GM21619 (cell line): ENCODE data around the gene RRAGC.
"Not testable (repeated sequence)": the region's sequence is repeated elsewhere in the genome, so short reads cannot be mapped to it uniquely, and the experiment has no call there.

Source experiments
- ATAC-seq: cut with Tn5 transposase; IDR thresholded peaks from one replicate; pipeline ENCODE4 v1.9.1; 2021; ENCODE audit not compliant: unreplicated experiment

The RRAGC gene

DNA sequence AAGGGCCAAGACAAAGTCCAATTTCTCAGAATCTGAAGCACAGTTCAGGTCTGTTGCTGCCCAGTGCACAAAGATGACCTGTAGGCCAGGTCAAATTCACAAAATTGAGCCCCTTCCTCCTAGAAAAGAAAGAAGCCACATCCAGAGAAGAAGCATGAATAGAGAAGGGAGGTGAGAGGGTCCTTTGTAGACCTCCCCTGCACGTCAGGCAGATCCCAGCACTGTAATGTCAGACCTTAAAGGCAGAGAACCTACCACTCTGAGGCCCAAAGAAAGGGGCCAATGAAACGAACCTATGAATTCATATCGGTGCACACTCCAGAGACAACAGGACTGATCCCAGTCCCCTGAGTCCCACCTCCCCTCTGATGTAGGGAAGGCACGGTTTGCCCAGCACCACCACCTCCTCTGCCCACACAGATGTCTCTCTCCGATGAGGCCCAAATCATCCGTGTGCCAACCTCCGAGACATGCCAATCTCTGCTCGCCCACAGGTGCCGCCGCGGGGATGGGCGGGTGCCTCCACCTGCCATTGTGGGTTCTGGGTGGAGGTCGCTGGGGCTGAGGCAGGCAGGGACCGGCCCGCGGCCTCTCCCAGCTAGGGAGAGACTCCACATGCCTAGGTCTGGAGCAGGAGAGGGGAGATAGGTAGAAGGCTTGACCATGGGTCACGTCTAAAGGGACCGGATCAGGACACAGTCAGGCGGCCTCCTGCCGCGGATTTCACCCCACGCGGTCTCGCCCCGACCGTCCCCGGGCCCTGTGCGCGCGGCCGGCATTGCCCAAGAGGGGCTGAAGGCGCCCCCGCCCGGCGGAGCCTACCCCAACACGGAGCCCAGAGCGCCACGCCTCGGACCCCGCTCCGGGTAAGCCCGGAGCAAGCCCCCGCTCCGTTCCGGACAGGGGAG, 42.1 kb downstream of the RRAGC start:
- ATAC-seq: no peak

- peak; percentile 80 for ATAC-seq
These were observed 43.5 kb downstream of the RRAGC start for GRCh38 chr1:38815903-38816627.

DNA sequence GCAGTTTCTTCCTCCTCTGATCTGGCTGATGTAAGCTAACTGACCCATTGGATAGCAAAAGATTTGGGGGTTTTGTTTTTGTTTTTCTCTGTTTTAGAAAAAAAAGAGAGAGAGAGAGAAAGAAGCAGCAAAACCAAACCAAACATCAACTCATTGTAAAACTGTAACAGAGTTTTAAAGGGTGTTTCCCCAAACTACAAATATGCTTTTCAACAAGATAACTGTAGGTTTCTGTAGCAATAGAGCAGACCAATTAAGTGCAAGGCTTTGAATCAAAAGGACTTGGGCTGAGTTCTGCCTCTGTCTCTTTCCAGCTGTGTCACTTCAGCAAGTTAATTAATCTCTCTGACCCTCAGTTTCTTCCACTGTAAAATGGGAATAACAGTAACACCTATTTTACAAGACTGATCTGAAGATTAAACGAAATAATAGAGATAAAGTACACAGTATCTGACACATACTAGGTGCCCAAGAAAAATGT, 44.5 kb downstream of the RRAGC start:
- no peak for ATAC-seq

DNA sequence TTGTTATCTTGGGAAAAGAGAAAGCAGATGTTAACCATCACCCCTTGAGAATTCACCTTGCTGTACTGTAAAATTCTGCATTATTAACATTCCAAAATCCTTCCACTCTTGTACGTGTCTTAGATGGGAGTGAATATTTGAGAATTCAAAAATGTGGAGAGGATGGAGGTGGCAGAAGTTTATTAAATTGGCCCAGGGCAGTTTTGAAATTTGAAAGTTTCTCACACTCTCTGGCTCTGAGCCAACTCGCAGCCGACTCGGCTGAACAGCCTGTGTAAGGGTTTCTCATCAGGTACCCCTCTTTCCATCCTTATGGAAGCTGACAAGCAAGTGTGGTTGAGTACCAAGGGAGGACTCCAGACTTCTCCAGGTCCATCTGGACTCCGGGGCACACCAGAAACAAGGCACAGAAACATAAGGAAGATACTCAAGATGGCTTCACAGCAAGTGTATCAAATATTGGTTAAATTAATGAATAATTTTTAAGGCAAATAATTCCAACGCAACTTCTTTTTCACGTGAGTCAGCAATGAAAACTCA, 45.1 kb downstream of the RRAGC start:
- no peak for ATAC-seq

DNA sequence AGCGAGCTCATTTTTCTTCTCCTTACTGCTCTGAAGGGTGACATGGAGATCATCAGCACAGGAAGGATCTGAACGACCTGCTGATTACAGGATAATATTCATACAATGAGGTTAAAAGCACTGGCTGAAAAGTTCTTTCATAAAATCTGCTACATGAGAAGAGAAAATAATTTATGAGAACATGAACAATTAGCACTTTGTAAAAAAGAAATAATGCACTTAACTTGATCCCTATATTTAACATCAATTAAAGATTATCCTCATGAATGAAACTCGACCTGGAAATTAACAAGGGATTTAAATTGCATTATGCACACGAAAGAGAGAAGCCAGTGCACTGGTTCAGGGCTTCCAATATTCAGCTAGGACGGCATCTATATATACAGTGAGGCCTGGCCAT, 46.6 kb downstream of the RRAGC start:
- no peak for ATAC-seq

GRCh38 chr1:38811466-38811865, 48.1 kb downstream of the RRAGC start:
- ATAC-seq: not testable (repeated sequence)

DNA sequence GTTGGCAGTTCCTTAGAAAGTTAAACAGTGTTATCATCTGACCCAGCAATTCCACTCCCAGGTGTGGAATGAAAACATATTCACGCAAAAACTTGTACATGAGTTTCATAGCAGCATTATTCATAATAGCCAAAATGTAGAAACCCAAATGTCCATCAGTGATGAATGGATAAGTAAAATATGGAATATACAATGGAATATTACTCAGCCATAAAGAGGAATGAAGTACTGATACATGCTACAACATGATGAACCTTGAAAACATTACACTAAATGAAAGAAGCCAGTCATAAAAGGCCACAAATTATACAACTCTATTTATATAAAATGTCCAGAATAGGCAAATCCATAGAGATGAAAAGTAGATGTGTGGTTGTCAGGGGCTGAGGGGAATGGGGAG, 53.5 kb downstream of the RRAGC start:
- no peak for ATAC-seq

DNA sequence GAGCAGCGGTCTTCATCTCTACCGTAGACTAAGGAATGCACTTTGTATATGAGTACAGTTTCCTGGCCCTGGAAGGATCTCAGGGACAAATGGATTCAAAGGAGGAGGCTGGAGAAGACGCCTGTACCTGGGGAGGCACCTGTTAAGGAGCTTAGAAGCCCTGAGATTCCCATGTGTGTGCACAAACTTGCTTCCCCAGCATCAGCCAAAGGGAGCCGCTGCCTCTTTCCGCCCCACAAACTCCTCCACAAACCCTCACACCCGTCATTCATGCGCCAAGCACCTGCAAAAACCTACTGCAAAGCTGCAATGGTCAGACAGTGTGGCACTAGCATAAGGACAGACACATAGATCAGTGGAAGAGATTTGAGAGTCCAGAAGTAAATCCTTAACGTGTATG, 54.5 kb downstream of the RRAGC start:
- no peak for ATAC-seq

GRCh38 chr1:38804062-38804886, 55.3 kb downstream of the RRAGC start:
- ATAC-seq: no peak

- no peak for ATAC-seq
These were observed 55.9 kb downstream of the RRAGC start for GRCh38 chr1:38803647-38804046.

DNA sequence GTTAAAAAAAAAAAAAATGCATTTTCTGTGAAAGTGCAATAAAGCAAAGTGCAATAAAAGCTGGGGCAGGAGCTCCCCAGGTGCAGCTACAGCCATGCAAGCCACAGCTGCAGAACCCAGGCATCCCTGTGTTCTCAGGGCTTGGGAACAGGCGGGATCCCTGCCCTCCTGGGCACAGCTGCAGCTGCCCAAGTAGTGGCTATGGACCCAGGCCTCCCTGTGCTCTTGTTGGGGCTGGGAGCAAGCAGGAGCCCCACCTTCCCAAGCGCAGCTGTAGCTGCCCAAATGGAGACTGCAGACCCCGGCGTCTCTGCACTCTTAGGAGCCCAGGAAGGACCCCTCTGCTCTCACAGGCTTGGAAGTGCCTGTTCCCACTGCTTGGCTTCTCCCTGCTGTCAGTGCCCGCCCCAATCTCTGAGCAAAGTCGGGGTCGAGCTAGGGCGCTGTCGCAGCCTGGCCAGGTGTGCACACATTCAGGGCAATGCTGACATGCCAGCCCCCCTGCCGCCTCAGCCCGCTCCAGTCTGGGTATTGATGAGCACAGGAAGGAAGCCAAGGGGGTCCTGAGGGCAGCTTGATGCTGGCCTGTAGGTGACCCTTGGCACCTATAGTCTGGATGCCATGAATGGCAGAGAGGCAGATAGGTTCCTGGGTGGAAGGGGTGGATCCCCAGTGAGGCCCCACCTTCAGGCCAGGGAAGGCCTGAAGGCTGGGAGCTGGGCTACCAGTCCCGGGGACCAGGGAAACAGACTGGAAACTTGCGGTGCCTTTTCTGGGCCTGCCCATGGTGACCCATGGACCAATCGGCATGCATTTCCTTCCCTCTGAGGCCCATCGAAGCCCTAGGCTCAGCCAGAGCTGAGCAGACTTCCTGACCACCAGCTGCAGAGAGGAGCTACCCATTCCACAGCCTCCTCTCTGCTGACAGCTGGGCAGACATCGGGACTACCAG, 58.6 kb downstream of the RRAGC start:
- no peak for ATAC-seq

DNA sequence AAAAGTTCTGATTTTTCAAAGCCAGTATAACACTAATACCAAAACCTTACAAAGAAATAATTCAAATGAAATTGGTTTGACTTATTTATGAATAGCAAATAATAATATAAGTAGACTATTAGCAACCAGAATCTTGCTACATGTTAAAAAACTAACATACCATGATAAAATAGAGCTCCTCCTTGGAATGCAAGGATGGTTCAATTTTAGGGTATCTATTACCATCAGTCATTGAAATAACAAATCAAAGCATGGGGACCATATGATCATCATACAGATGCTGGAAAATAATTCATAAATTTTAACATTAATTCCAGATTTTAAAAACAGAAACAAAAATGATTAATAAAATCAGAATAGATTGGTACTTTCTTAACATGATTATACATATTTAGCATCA, 66.3 kb downstream of the RRAGC start:
- no peak for ATAC-seq

GRCh38 chr1:38791892-38792291, 67.7 kb downstream of the RRAGC start:
- no peak for ATAC-seq

- ATAC-seq: no peak
These were observed 68.4 kb downstream of the RRAGC start for GRCh38 chr1:38791164-38791515.

- ATAC-seq: no peak
These were observed 69.0 kb downstream of the RRAGC start for GRCh38 chr1:38790422-38791163.

- ATAC-seq: no peak
These were observed 69.9 kb downstream of the RRAGC start for GRCh38 chr1:38789498-38790169.

DNA sequence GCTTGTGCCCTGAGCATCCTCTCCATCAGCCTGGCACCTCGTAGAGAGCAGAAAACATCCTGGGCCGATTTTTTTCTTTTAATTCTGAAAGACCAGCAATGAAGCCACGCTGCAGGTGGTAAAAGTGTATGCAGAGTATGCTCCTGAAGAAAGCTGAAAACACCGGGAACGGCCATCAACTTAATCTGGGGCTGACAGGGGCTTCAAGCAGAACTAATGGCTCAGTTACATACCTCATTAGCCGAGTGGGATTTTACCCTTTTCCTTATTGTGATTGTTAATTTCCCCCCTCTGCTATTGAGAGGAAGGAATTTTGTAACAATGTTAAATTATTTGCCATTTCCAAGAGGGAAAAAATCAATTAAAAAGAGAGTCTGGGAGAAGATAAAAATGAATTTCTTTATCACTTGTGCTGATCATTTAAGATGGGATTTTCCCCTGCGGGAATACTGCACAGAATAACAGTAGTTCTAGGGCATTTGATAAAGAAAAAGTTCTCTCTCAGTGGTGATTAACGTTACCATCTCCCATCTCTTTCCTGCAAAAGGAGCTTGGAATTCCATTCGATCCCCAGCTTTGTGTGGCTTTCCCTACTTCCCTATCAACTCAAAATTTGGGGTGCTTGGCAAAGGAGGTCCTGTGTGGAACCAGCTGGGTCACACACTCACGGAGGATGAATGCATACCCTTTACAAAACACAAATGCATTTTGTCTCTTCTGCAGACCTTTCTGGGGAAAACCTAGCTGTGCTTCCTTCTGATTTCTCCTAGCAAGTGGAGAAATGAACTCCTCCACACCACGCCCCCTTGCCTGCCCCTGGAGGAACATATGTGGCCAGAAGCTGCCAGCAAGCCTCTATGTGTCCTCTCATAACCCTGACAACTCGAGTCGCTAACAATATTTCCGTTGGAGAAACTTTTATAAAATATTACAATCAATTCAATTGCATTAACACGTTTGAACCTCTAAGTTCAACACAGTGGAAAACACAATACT, 70.9 kb downstream of the RRAGC start:
- no peak for ATAC-seq
